ENCODE measurements around the gene APOA4. TPM values are rescaled to one million over a fixed set of nuclear protein-coding genes. Genes with fewer than 3 reads are reported as not detected.

The APOA4 gene
- polyA plus RNA-seq, 2 of the 4 experiments (the other 2 are of a cell fraction): not detected

GRCh38 chr11:116857936-116858335 is 34.8 kb upstream of the APOA4 start:
- ChIA-PET POLR2A (no interaction called here), CTCF (interaction anchor here (1.2 to 1.4 kb wide), 3 partner anchors 10 to 115 kb away, joined by 3 read pairs; no protein-coding TSS in a partner anchor)
- no peak for FAIRE-seq
- TF ChIP-seq CBX2 (IDR thresholded peaks at IDR 0.05; ENCODE audit: borderline replicate concordance, low read depth) (no peak), KDM5A (IDR thresholded peaks at IDR 0.05) (no peak), ZC3H11A (IDR thresholded peaks at IDR 0.05) (no peak), ZSCAN20 (CRISPR knock-in tag; IDR thresholded peaks at IDR 0.05) (no peak), HEYL (CRISPR knock-in tag; IDR thresholded peaks at IDR 0.05) (no peak), RARB (CRISPR knock-in tag; IDR thresholded peaks at IDR 0.05) (no peak), MAX (IDR thresholded peaks at IDR 0.05) (no peak), SMC3 (IDR thresholded peaks at IDR 0.05) (no peak), HOXA7 (CRISPR knock-in tag; IDR thresholded peaks at IDR 0.05) (no peak), HOXB13 (CRISPR knock-in tag; IDR thresholded peaks at IDR 0.05; ENCODE audit: low read depth) (no peak), POLR2A (IDR thresholded peaks at IDR 0.05; ENCODE audit: low read length) (no peak)
- ATAC-seq: no peak
- 90% methylated on average over 5 of the region's 7 CpGs for WGBS (ENCODE audit: missing lambda C conversion rate)
- H3K4me3 ChIP-seq: no peak overlapping the region
- 0 out of 3 replicates have a peak, but pooled peaks cover 4% of the 10 kb centered on the region for H3K4me1 ChIP-seq
- no peak overlapping the region for H3K27ac ChIP-seq
- H3K9me3 ChIP-seq: no peaks in the 10 kb centered on the region
- no peak overlapping the region for H3K4me2 ChIP-seq
- no peak for DNase-seq (ENCODE audit: low read depth in 1 of 2, low spot score in 1 of 2)

- ChIA-PET POLR2A (no interaction called here), CTCF (interaction anchor here (1.3 to 1.4 kb wide), 2 partner anchors 23 to 67 kb away, joined by 3 read pairs; no protein-coding TSS in a partner anchor)
- Histone ChIP-seq H3K4me3 (no peak overlapping the region), H3K4me2 (no peak overlapping the region), H3K9me3 (no peaks in the 10 kb centered on the region), H3K4me1 (0 out of 3 replicates have a peak, but pooled peaks cover 5% of the 10 kb centered on the region), H3K27ac (no peak overlapping the region)
- FAIRE-seq: no peak
- WGBS (ENCODE audit: missing lambda C conversion rate): 87% methylated on average over 2 of the region's 2 CpGs
- DNase-seq (ENCODE audit: low read depth in 1 of 2, low spot score in 1 of 2): no peak
- ATAC-seq: no peak
- TF ChIP-seq NPAS2 (CRISPR knock-in tag; IDR thresholded peaks at IDR 0.05; ENCODE audit: borderline replicate concordance) (no peak), RAD21 (conservative IDR thresholded peaks at IDR 0.05 in 1 of 2, IDR thresholded peaks at IDR 0.05 in 1 of 2) (no peak), EHF (CRISPR knock-in tag; IDR thresholded peaks at IDR 0.05) (no peak), KDM1A (IDR thresholded peaks at IDR 0.05; ENCODE audit: low read depth) (no peak), CBX8 (IDR thresholded peaks at IDR 0.05) (no peak), CEBPB (IDR thresholded peaks at IDR 0.05) (no peak), CTCF (IDR thresholded peaks at IDR 0.05) (no peak), SMC3 (IDR thresholded peaks at IDR 0.05) (no peak), ZFP36 (IDR thresholded peaks at IDR 0.05; ENCODE audit: borderline replicate concordance, partially characterized antibody) (no peak)
These were observed 34.2 kb upstream of the APOA4 start for GRCh38 chr11:116857316-116857715.

DNA sequence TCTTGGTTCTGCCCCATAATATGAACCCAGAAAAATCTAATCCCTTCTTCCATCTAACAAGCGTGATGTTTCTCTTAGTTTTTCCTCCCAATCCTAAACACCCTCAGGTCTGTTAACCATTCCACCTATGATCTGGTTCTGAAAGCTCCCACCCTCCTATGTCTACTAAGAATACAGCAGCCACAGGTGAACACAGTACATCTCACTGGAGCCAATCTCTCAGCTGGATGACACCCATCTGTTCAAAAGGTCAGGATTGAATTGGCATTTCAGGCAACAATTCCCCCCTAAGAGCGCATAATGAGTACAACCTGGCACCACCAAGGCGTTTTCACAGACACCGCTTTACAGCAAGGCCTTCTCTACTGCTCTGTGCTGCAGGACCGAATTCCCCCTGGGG is 33.3 kb upstream of the APOA4 start:
- no peak overlapping the region for H3K4me3 ChIP-seq
- TF ChIP-seq SMC3 (IDR thresholded peaks at IDR 0.05): no peak
- TF ChIP-seq FOSB (CRISPR knock-in tag; IDR thresholded peaks at IDR 0.05): no peak
- no peak for TF ChIP-seq HES2 (IDR thresholded peaks at IDR 0.05)
- no peak for TF ChIP-seq ZNF302 (CRISPR knock-in tag; IDR thresholded peaks at IDR 0.05)
- TF ChIP-seq, protein P1, sequence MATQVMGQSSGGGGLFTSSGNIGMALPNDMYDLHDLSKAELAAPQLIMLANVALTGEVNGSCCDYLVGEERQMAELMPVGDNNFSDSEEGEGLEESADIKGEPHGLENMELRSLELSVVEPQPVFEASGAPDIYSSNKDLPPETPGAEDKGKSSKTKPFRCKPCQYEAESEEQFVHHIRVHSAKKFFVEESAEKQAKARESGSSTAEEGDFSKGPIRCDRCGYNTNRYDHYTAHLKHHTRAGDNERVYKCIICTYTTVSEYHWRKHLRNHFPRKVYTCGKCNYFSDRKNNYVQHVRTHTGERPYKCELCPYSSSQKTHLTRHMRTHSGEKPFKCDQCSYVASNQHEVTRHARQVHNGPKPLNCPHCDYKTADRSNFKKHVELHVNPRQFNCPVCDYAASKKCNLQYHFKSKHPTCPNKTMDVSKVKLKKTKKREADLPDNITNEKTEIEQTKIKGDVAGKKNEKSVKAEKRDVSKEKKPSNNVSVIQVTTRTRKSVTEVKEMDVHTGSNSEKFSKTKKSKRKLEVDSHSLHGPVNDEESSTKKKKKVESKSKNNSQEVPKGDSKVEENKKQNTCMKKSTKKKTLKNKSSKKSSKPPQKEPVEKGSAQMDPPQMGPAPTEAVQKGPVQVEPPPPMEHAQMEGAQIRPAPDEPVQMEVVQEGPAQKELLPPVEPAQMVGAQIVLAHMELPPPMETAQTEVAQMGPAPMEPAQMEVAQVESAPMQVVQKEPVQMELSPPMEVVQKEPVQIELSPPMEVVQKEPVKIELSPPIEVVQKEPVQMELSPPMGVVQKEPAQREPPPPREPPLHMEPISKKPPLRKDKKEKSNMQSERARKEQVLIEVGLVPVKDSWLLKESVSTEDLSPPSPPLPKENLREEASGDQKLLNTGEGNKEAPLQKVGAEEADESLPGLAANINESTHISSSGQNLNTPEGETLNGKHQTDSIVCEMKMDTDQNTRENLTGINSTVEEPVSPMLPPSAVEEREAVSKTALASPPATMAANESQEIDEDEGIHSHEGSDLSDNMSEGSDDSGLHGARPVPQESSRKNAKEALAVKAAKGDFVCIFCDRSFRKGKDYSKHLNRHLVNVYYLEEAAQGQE (IDR thresholded peaks at IDR 0.05): no peak
- no peak for TF ChIP-seq ESRRA (IDR thresholded peaks at IDR 0.05; ENCODE audit: borderline replicate concordance, low read length)
- TF ChIP-seq, protein P2, sequence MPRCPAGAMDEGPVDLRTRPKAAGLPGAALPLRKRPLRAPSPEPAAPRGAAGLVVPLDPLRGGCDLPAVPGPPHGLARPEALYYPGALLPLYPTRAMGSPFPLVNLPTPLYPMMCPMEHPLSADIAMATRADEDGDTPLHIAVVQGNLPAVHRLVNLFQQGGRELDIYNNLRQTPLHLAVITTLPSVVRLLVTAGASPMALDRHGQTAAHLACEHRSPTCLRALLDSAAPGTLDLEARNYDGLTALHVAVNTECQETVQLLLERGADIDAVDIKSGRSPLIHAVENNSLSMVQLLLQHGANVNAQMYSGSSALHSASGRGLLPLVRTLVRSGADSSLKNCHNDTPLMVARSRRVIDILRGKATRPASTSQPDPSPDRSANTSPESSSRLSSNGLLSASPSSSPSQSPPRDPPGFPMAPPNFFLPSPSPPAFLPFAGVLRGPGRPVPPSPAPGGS (IDR thresholded peaks at IDR 0.05): no peak
- no peak for TF ChIP-seq GATA3 (IDR thresholded peaks at IDR 0.05; ENCODE audit: borderline replicate concordance)
- TF ChIP-seq EP300 (IDR thresholded peaks at IDR 0.05): no peak
- TF ChIP-seq, protein P3, sequence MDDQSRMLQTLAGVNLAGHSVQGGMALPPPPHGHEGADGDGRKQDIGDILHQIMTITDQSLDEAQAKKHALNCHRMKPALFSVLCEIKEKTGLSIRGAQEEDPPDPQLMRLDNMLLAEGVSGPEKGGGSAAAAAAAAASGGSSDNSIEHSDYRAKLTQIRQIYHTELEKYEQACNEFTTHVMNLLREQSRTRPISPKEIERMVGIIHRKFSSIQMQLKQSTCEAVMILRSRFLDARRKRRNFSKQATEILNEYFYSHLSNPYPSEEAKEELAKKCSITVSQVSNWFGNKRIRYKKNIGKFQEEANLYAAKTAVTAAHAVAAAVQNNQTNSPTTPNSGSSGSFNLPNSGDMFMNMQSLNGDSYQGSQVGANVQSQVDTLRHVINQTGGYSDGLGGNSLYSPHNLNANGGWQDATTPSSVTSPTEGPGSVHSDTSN (IDR thresholded peaks at IDR 0.05): no peak
- no peak for FAIRE-seq
- no peak for ATAC-seq
- 95% methylated on average over 5 of the region's 5 CpGs for WGBS (ENCODE audit: missing lambda C conversion rate)
- DNase-seq (ENCODE audit: low read depth in 1 of 2, low spot score in 1 of 2): no peak
- 0 out of 3 replicates have a peak, but pooled peaks cover 5% of the 10 kb centered on the region for H3K4me1 ChIP-seq
- H3K27ac ChIP-seq: no peak overlapping the region
- no peaks in the 10 kb centered on the region for H3K9me3 ChIP-seq
- POLR2A ChIA-PET: no interaction called here
- no peak overlapping the region for H3K4me2 ChIP-seq
- CTCF ChIA-PET: interaction anchor here (1.4 kb wide), 1 partner anchor 66 kb away, joined by 3 read pairs; no protein-coding TSS in a partner anchor
